ENCODE data around the gene OR52I2. TPM values are rescaled to one million over a fixed set of nuclear protein-coding genes. Genes with fewer than 3 reads are reported as not detected.

OR52I2 gene
- total RNA-seq, result not detected in 3 replicates
- long read RNA-seq, result 0 reads

DNA sequence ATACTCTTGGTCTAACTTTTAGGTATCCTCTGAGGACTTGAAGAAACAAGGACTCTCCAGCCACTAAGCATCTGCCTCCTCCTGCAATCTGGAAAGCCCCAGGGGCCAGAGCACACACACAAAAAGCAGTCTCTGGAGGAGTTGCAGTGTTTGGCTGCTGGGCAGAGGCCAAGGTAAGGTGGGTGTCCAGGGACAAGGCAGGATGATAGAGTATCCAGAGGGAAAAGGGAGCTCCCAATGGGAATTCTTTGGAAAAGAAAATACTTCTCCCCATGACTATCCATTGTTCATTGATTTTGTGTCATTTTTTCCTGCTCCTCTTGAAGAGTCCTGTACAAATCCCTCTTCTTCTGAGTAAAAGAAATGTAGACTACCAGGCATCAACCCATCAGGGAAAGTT, at the start of gene OR52I2:
TSS of gene OR52I2 (plus strand) at position 301 of the 400 bp plus-strand sequence.
- H3K27ac Mint-ChIP-seq (ENCODE audit: unreplicated experiment), result no peak within 1 kb of the TSS
- peaks cover 2% of the 10 kb centered on the region for H3K36me3 Mint-ChIP-seq (ENCODE audit: low read depth)
- TF ChIP-seq, protein P1, sequence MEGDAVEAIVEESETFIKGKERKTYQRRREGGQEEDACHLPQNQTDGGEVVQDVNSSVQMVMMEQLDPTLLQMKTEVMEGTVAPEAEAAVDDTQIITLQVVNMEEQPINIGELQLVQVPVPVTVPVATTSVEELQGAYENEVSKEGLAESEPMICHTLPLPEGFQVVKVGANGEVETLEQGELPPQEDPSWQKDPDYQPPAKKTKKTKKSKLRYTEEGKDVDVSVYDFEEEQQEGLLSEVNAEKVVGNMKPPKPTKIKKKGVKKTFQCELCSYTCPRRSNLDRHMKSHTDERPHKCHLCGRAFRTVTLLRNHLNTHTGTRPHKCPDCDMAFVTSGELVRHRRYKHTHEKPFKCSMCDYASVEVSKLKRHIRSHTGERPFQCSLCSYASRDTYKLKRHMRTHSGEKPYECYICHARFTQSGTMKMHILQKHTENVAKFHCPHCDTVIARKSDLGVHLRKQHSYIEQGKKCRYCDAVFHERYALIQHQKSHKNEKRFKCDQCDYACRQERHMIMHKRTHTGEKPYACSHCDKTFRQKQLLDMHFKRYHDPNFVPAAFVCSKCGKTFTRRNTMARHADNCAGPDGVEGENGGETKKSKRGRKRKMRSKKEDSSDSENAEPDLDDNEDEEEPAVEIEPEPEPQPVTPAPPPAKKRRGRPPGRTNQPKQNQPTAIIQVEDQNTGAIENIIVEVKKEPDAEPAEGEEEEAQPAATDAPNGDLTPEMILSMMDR (IDR thresholded peaks at IDR 0.05), result no peak
- H3K4me3 Mint-ChIP-seq (ENCODE audit: unreplicated experiment), result no peak within 1 kb of the TSS
- no peak for DNase-seq (ENCODE audit: low spot score)
- H3K27me3 Mint-ChIP-seq (ENCODE audit: low read depth), result peaks cover 38% of the 10 kb centered on the region
- no peaks in the 10 kb centered on the region for H3K9me3 Mint-ChIP-seq (ENCODE audit: low read depth)
- no peaks in the 10 kb centered on the region for H3K4me1 Mint-ChIP-seq (ENCODE audit: low read depth)

- TF ChIP-seq, protein P1 (IDR thresholded peaks at IDR 0.05), result peak; percentile 81
- Mint-ChIP-seq H3K27me3 (ENCODE audit: low read depth) (peaks cover 25% of the 10 kb centered on the region), H3K4me1 (ENCODE audit: low read depth) (no peaks in the 10 kb centered on the region), H3K4me3 (ENCODE audit: unreplicated experiment) (no peak overlapping the region), H3K27ac (ENCODE audit: unreplicated experiment) (no peak overlapping the region), H3K36me3 (ENCODE audit: low read depth) (no peaks in the 10 kb centered on the region), H3K9me3 (ENCODE audit: low read depth) (no peaks in the 10 kb centered on the region)
- DNase-seq (ENCODE audit: low spot score), result no peak
Observed at GRCh38 chr11:4539603-4540219, 41.8 kb upstream of the OR52I2 start.

GRCh38 chr11:4541071-4541470, 40.5 kb upstream of the OR52I2 start:
- no peak for DNase-seq (ENCODE audit: low spot score)
- H3K27ac Mint-ChIP-seq (ENCODE audit: unreplicated experiment), result no peak overlapping the region
- no peaks in the 10 kb centered on the region for H3K36me3 Mint-ChIP-seq (ENCODE audit: low read depth)
- H3K4me3 Mint-ChIP-seq (ENCODE audit: unreplicated experiment), result no peak overlapping the region
- TF ChIP-seq, protein P1 (IDR thresholded peaks at IDR 0.05), result no peak
- no peaks in the 10 kb centered on the region for H3K9me3 Mint-ChIP-seq (ENCODE audit: low read depth)
- H3K27me3 Mint-ChIP-seq (ENCODE audit: low read depth), result peaks cover 25% of the 10 kb centered on the region
- no peaks in the 10 kb centered on the region for H3K4me1 Mint-ChIP-seq (ENCODE audit: low read depth)

- TF ChIP-seq, protein P1 (IDR thresholded peaks at IDR 0.05), result no peak
- H3K4me1 Mint-ChIP-seq (ENCODE audit: low read depth), result no peaks in the 10 kb centered on the region
- H3K36me3 Mint-ChIP-seq (ENCODE audit: low read depth), result no peaks in the 10 kb centered on the region
- H3K4me3 Mint-ChIP-seq (ENCODE audit: unreplicated experiment), result no peak overlapping the region
- H3K9me3 Mint-ChIP-seq (ENCODE audit: low read depth), result no peaks in the 10 kb centered on the region
- DNase-seq (ENCODE audit: low spot score), result no peak
- H3K27me3 Mint-ChIP-seq (ENCODE audit: low read depth), result peaks cover 20% of the 10 kb centered on the region
- no peak overlapping the region for H3K27ac Mint-ChIP-seq (ENCODE audit: unreplicated experiment)
Observed at GRCh38 chr11:4543561-4543960, 38.0 kb upstream of the OR52I2 start.

DNA sequence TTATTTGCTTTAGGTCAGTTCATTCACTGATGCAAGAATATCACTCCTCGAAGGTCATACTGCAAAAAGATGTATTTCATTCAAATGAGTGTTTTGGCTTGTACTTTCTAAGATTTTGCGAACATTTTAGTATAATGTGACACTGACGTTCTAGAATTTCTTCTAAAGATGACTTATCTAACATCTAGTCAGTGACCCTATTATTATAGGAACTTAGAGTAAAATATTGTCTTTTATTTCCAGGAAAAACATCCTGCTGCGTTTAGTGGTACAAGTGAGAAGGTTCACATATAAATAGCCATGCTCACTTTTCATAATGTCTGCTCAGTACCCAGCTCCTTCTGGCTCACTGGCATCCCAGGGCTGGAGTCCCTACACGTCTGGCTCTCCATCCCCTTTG, 36.7 kb upstream of the OR52I2 start, which contains the start of gene OR52M1:
TSS of gene OR52M1 (plus strand) at position 301 of the 400 bp plus-strand sequence. CDS start at position 301, 0 bp downstream.
- no peak for DNase-seq (ENCODE audit: low spot score)
- H3K36me3 Mint-ChIP-seq (ENCODE audit: low read depth), result no peaks in the 10 kb centered on the region
- TF ChIP-seq, protein P1 (IDR thresholded peaks at IDR 0.05), result no peak
- H3K4me1 Mint-ChIP-seq (ENCODE audit: low read depth), result no peaks in the 10 kb centered on the region
- H3K27ac Mint-ChIP-seq (ENCODE audit: unreplicated experiment), result no peak within 1 kb of the TSS
- peaks cover 17% of the 10 kb centered on the region for H3K27me3 Mint-ChIP-seq (ENCODE audit: low read depth)
- no peak within 1 kb of the TSS for H3K4me3 Mint-ChIP-seq (ENCODE audit: unreplicated experiment)
- peaks cover 4% of the 10 kb centered on the region for H3K9me3 Mint-ChIP-seq (ENCODE audit: low read depth)

All from chondrocyte (in vitro differentiated cells).